Activated CD4-positive, alpha-beta T cell treated with anti-CD3 and anti-CD28 coated beads for 48 hours (primary cell): ENCODE results near the gene IQSEC1.
"Not testable (repeated sequence)": the region's sequence is repeated elsewhere in the genome, so short reads cannot be mapped to it uniquely, and the experiment has no call there.

ENCODE experiments used
- DNase-seq: peaks from one replicate; pipeline ENCODE4 v3.0.0-alpha.2; 2020

The IQSEC1 gene

GRCh38 chr3:12853847-12854246 is 219.4 kb downstream of the IQSEC1 start:
- DNase-seq = not testable (repeated sequence)

GRCh38 chr3:12852201-12852600 is 221.0 kb downstream of the IQSEC1 start:
- DNase-seq = no peak
